Activated T-helper 1 cell treated with Interleukin-2 at 50 U/mL for 16 hours (primary cell): ENCODE results near the gene RPS27L.
"Not testable (repeated sequence)": the region's sequence is repeated elsewhere in the genome, so short reads cannot be mapped to it uniquely, and the experiment has no call there.

ENCODE experiments used
- DNase-seq: peaks from one replicate; pipeline ENCODE4 v3.0.0-alpha.2; 2020; ENCODE audit warnings: low read depth

The RPS27L gene

DNA sequence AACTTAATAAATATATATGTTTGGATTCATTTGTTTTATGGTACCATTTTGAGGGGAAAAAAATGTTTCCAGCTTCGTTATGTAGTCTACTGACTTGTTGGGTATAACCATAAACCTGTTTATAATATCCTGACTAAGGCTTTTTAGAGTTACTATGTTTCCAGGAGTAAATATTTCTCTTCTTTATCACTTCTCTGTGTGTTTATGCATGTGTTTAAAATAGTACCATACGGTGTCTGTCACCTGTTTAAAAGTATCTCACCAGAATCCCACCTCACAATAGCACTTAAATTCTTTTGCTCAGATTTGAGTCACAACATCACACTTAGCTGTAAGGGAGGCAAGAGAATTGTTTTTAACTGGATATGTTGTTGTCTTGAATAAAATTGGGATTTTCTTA lies 20.5 kb downstream of the RPS27L start:
- no peak for DNase-seq

DNA sequence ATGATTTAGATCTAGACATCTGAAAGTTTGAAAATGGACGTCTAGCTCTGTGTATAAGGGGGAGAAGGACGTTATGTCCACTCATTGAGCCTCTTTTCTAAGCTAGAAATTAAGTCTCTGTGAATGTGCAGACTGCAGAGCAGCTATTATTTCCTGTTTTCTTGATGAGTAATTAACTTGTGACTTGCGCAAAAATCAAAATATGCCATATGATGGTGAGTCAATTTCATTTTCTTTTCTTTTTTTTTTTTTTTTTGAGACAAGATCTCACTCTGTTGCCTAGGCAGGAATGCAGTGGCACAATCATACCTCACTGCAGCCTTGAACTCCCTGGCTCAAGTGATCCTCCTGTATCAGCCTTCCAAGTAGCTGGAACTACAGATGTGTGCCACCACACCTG lies 21.5 kb downstream of the RPS27L start:
- DNase-seq = no peak

GRCh38 chr15:63135281-63135680 lies 22.0 kb downstream of the RPS27L start:
- DNase-seq = no peak

- no peak for DNase-seq
Observed at GRCh38 chr15:63134245-63134985, 22.9 kb downstream of the RPS27L start.

DNA sequence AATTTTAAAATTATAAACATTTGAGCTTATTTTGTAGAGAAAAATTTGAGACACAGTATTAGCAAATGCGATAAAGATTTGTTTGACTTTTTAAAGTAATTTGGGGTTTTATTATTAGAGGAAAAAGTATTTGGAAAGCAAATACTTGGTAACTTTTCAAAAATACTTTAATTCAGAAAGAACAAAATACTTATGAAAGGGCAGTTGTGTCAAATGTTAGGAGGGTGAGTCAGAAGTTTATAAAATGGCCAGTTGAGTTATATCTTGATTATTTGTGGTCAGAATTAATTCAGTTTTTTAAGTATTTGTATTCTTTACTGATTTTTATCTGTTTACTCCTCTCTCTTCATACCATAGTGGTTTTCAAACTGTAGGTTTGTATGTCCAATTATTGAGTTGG lies 23.5 kb downstream of the RPS27L start:
- no peak for DNase-seq

- DNase-seq = no peak
Observed at GRCh38 chr15:63126726-63127125, 30.6 kb downstream of the RPS27L start.

DNA sequence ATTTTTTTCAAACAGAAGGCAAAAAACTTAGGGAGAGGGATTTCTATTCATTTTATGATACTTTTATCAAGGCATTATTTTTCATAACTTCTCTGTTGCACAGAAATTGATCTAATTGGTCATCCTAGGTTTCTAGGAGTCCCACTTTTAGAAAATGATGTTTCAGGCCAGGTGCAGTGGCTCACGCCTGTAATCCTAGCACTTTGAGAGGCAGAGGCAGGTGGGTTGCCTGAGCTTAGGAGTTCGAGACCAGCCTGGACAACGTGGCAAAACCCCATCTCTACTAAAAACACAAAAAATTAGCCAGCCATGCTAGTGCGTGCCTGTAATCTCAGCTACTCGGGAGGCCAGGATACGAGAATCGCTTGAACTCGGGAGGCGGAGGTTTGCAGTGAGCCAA lies 32.8 kb downstream of the RPS27L start:
- DNase-seq = no peak

- peak; percentile 69 for DNase-seq
Observed at GRCh38 chr15:63122002-63122875, 35.0 kb downstream of the RPS27L start.

- peak; percentile 70 for DNase-seq
Observed at GRCh38 chr15:63121382-63122001, 35.8 kb downstream of the RPS27L start, which contains the start of gene LACTB. TSS of gene LACTB (plus strand) at chr15:63121861. CDS start at chr15:63121872, 11 bp downstream.

- no peak for DNase-seq
Observed at GRCh38 chr15:63118854-63119253, 38.4 kb downstream of the RPS27L start.

DNA sequence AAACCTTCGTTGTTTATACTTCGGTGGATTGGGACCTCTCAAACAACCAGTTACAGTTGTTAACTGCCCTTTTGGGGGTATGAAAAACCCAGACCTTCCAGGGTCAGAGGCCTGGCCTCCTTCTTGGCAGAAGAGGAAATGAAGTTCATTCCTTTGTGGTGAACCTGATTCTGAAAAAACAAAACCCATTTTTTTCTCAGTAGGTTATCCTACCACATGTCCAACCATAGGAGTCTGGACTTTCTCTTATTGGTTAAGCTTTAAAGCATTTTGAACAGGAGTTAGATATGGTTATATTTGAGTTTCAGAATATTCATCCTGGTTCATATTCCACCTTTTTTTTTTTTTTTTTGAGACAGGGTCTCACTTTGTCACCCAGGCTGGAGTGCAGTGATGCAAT lies 42.8 kb downstream of the RPS27L start:
- DNase-seq = no peak

GRCh38 chr15:63112871-63113270 lies 44.4 kb downstream of the RPS27L start:
- no peak for DNase-seq

GRCh38 chr15:63111481-63111880 lies 45.8 kb downstream of the RPS27L start:
- no peak for DNase-seq

GRCh38 chr15:63110428-63111026 lies 46.8 kb downstream of the RPS27L start:
- DNase-seq = no peak

GRCh38 chr15:63109920-63110319 lies 47.4 kb downstream of the RPS27L start:
- DNase-seq = no peak

- DNase-seq = no peak
Observed at GRCh38 chr15:63109498-63109897, 47.8 kb downstream of the RPS27L start.

- DNase-seq = no peak
Observed at GRCh38 chr15:63107895-63108546, 49.3 kb downstream of the RPS27L start.

GRCh38 chr15:63105354-63105753 lies 51.9 kb downstream of the RPS27L start:
- not testable (repeated sequence) for DNase-seq

DNA sequence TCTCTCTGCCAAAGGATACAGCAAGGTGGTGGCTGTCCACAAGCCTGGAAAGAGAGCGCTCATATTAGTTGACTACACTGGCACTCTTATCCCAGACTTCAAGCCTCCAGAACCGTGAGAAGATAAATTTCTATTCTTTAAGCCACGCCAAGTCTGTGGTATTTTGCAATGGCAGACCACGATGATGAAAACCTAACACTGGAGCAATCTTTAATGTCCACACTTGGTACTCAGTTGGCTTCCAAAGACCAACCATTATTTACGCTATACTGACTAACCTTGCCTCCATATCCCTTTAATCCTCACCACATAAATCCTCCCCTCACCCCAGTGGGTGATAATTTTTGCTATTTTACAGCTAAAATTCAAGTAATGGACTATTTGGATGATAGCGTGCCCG lies 52.5 kb downstream of the RPS27L start:
- no peak for DNase-seq

DNA sequence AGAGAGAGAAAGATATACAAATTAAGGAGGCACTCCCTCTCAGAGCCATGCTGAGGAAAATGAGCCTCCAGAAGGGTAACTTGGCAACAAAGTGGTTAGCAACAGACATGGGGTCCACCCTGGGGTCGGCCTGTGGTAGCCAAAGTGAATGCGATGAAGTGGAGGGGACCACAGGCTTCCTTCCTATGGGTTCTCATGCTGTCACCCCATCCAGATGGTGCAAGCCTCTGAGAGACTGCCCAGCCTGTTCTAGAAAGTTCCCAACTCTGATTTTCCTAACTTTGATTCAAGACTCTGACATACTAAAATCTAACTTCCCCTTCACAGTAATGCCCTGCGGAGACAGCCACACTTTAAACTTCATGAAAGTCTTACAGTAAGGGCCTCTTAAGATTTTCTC lies 53.9 kb downstream of the RPS27L start:
- no peak for DNase-seq

- DNase-seq = not testable (repeated sequence)
Observed at GRCh38 chr15:63099581-63099980, 57.7 kb downstream of the RPS27L start.

GRCh38 chr15:63098901-63099300 lies 58.4 kb downstream of the RPS27L start:
- not testable (repeated sequence) for DNase-seq
